Measurements from ENCODE around the gene GRID1. TPM values are rescaled to one million over a fixed set of nuclear protein-coding genes. Genes with fewer than 3 reads are reported as not detected.
A peak's percentile ranks its signal among the peaks of the same experiment; 100 is the strongest.

Gene GRID1
- total RNA-seq, 4 donors from 2014 or later = 0.03 to 2.7 (median 0.49) TPM

GRCh38 chr10:86355571-86356038 lies 11.0 kb downstream of the GRID1 start:
- no peak for TF ChIP-seq POLR2A (IDR thresholded peaks at IDR 0.05)
- TF ChIP-seq, protein P1, sequence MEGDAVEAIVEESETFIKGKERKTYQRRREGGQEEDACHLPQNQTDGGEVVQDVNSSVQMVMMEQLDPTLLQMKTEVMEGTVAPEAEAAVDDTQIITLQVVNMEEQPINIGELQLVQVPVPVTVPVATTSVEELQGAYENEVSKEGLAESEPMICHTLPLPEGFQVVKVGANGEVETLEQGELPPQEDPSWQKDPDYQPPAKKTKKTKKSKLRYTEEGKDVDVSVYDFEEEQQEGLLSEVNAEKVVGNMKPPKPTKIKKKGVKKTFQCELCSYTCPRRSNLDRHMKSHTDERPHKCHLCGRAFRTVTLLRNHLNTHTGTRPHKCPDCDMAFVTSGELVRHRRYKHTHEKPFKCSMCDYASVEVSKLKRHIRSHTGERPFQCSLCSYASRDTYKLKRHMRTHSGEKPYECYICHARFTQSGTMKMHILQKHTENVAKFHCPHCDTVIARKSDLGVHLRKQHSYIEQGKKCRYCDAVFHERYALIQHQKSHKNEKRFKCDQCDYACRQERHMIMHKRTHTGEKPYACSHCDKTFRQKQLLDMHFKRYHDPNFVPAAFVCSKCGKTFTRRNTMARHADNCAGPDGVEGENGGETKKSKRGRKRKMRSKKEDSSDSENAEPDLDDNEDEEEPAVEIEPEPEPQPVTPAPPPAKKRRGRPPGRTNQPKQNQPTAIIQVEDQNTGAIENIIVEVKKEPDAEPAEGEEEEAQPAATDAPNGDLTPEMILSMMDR (IDR thresholded peaks at IDR 0.05) = no peak
- Histone ChIP-seq H3K9me3 (no peaks in the 10 kb centered on the region), H3K36me3 (no peaks in the 10 kb centered on the region), H3K27ac (peak overlapping the region in 2 of 4 donors; percentile 21 to 39), H3K4me3 (no peak overlapping the region), H3K27me3 (no peaks in the 10 kb centered on the region), H3K4me1 (peaks cover 0 to 9% (median 3%) of the 10 kb centered on the region in 3 donors)
- 33 to 57% methylated on average over 6 to 7 of the region's 8 CpGs for WGBS, 2 donors
- no peak for DNase-seq
- intact Hi-C loops (cut with DNase I) = no loop called here

DNA sequence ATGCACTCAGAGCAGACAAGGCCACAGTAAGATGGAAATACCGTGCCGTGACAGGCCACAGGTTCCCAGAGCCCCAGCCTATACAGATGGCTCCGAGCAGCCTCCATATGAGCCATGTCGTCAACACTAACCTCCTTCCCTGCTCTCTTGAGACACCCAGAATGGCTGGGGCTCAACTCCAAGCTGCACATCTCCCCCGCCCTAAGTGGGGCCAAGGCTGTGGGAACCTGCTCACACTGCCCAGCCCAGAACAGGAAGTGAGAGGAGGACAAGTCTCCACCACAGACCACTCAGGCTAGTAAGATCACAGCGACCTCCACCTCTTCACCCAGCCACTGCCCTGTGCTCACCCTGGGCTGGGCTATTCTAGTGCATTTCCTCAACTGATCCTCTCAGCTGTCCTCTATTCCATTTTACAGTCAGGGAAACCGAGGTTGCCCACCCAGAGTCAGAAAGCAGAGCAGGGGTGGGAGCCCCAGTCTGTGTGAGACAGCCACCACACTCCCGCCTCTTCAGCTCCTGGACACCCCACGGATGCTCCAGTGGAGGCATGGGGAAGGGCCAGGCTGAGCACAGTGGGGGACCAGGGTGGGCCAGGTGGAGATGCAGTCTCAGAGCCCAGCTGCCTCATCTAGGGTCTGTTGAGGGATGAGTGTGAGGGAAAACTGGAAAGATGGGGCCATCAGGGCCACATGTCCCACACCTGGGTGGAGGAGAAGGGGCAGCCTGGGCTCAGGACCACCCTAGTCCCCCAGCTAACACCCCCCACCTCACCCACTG lies 11.6 kb downstream of the GRID1 start:
- WGBS, 2 donors = 81% methylated on average over 7 of the region's 9 CpGs; no CpG with 5 or more reads in 1 of the 2 donors
- no peaks in the 10 kb centered on the region for H3K36me3 ChIP-seq
- TF ChIP-seq POLR2A (IDR thresholded peaks at IDR 0.05) = no peak
- TF ChIP-seq, protein P1 (IDR thresholded peaks at IDR 0.05) = no peak
- no peaks in the 10 kb centered on the region for H3K9me3 ChIP-seq
- H3K4me3 ChIP-seq = no peak overlapping the region
- intact Hi-C loops (cut with DNase I) = no loop called here
- no peak for DNase-seq
- no peak overlapping the region for H3K27ac ChIP-seq
- no peaks in the 10 kb centered on the region for H3K27me3 ChIP-seq
- peaks cover 0 to 9% (median 3%) of the 10 kb centered on the region in 3 donors for H3K4me1 ChIP-seq

GRCh38 chr10:86353506-86354485 lies 12.8 kb downstream of the GRID1 start:
- Histone ChIP-seq H3K4me1 (peaks cover 0 to 9% (median 3%) of the 10 kb centered on the region in 3 donors), H3K27ac (no peak overlapping the region), H3K27me3 (no peaks in the 10 kb centered on the region), H3K4me3 (no peak overlapping the region), H3K9me3 (no peaks in the 10 kb centered on the region), H3K36me3 (no peaks in the 10 kb centered on the region)
- TF ChIP-seq, protein P1 (IDR thresholded peaks at IDR 0.05) = no peak
- TF ChIP-seq POLR2A (IDR thresholded peaks at IDR 0.05) = no peak
- no peak for DNase-seq
- intact Hi-C loops (cut with DNase I) = no loop called here
- WGBS, 2 donors = 88 to 92% methylated on average over 9 to 10 of the region's 18 CpGs

GRCh38 chr10:86350897-86351296 lies 15.7 kb downstream of the GRID1 start:
- Histone ChIP-seq H3K27me3 (no peaks in the 10 kb centered on the region), H3K27ac (no peak overlapping the region), H3K9me3 (no peaks in the 10 kb centered on the region), H3K4me3 (no peak overlapping the region), H3K36me3 (no peaks in the 10 kb centered on the region), H3K4me1 (peaks cover 0 to 5% (median 3%) of the 10 kb centered on the region in 3 donors)
- DNase-seq = no peak
- 65 to 84% methylated on average over 3 to 6 of the region's 6 CpGs for WGBS, 2 donors
- no peak for TF ChIP-seq POLR2A (IDR thresholded peaks at IDR 0.05)
- TF ChIP-seq, protein P1 (IDR thresholded peaks at IDR 0.05) = no peak
- intact Hi-C loops (cut with DNase I) = no loop called here

All from esophagus squamous epithelium (tissue), 5 donors.